ENCODE measurements around the gene KCNK3.

- TF ChIP-seq CTCF (IDR thresholded peaks at IDR 0.05; ENCODE audit: extremely low read depth in 1 of 2, insufficient read depth in 1 of 2, low read depth in 1 of 2, low read length in 2 of 2) (no peak), JUN (IDR thresholded peaks at IDR 0.05; ENCODE audit: borderline replicate concordance, insufficient read depth, insufficient read length, low read depth) (no peak), POLR2AphosphoS5 (IDR thresholded peaks at IDR 0.05; ENCODE audit: insufficient read depth, low read depth, low read length) (no peak), EZH2 (IDR thresholded peaks at IDR 0.05; ENCODE audit: borderline replicate concordance, low read depth, low read length, severe bottlenecking) (no peak), POLR2A (IDR thresholded peaks at IDR 0.05; ENCODE audit: low read depth, low read length) (no peak), GATA2 (IDR thresholded peaks at IDR 0.05; ENCODE audit: insufficient read depth, insufficient read length, low read depth, low read length) (no peak), MYC (IDR thresholded peaks at IDR 0.05; ENCODE audit: low read depth, low read length) (no peak)
Observed at GRCh38 chr2:26704441-26704977, 12.0 kb downstream of the KCNK3 start.

All from endothelial cell of umbilical vein (primary cell).